22Rv1 (cell line): Measurements from ENCODE around the gene FIBCD1.

Experiments
- CTCF ChIP-seq: fragments of 450-650 bp; IDR thresholded peaks from 2 replicates; pipeline ENCODE4 v1.5.1; 2017; ENCODE audit warnings: mild to moderate bottlenecking
- ZFX ChIP-seq: fragments of 450-650 bp; IDR thresholded peaks from 2 replicates; pipeline ENCODE4 v1.6.1; 2017; ENCODE audit warnings: antibody characterized with exemption, borderline replicate concordance

DNA sequence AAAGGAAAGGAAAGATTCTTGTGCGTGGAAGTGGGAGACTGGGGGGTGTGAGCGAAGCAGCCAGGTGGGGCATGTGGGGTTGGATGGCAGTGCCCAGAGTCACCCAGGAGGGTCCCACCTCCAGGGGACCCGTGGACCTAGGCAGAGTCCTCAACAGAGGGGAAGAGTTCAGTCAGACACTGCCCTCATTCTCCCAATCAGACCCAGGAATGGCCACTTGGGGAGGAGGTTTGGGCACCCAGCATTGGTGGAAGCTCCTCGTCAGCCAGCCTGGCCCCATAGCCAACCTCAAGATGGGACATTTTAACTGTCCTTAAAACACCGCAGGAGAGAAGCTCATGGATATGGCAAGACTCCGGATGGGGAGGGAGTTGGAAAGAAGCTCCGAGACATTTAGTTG lies 48.0 kb upstream of the FIBCD1 start:
- no peak for TF ChIP-seq CTCF
- TF ChIP-seq ZFX, result no peak
